ENCODE measurements around the gene FADD.
"Not testable (repeated sequence)": the region's sequence is repeated elsewhere in the genome, so short reads cannot be mapped to it uniquely, and the experiment has no call there.

The FADD gene

GRCh38 chr11:70218076-70218475, 15.0 kb downstream of the FADD start:
- H3K36me3 ChIP-seq (ENCODE audit: insufficient read depth, low read length); H2AFZ ChIP-seq (ENCODE audit: low read depth, low read length); H3K27me3 ChIP-seq (ENCODE audit: insufficient read depth, low read length); H3K4me3 ChIP-seq (ENCODE audit: low read length); H3K4me1 ChIP-seq (ENCODE audit: insufficient read depth, low read length); H3K9me3 ChIP-seq (ENCODE audit: low read length): not testable (repeated sequence)

GRCh38 chr11:70220136-70220535, 17.0 kb downstream of the FADD start:
- Histone ChIP-seq H3K4me3 (ENCODE audit: low read length) (no peak overlapping the region), H3K27me3 (ENCODE audit: insufficient read depth, low read length) (no peaks in the 10 kb centered on the region), H3K4me1 (ENCODE audit: insufficient read depth, low read length) (no peaks in the 10 kb centered on the region), H2AFZ (ENCODE audit: low read depth, low read length) (no peak overlapping the region), H3K36me3 (ENCODE audit: insufficient read depth, low read length) (no peaks in the 10 kb centered on the region), H3K9me3 (ENCODE audit: low read length) (no peaks in the 10 kb centered on the region)

DNA sequence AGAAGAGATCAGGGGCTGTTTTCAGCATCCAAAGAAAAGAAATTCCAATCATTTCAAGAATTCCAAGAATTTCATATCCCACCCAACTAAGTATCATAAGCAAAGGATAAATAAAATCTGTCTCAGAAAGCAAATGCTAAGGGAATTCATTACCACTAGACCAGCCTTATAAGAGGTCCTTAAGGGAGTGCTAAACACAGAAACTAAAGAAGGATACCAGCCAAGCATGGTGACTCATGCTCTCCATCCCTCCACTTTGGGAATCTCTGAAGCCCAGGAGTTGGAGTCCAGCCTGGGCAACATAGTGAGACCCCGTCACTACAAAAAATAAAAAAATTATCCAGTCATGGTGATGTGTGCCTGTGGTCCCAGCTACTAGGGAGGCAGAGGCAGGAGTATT, 17.8 kb downstream of the FADD start:
- Histone ChIP-seq H2AFZ (ENCODE audit: low read depth, low read length) (no peak overlapping the region), H3K36me3 (ENCODE audit: insufficient read depth, low read length) (no peaks in the 10 kb centered on the region), H3K4me1 (ENCODE audit: insufficient read depth, low read length) (no peaks in the 10 kb centered on the region), H3K9me3 (ENCODE audit: low read length) (no peaks in the 10 kb centered on the region), H3K27me3 (ENCODE audit: insufficient read depth, low read length) (no peaks in the 10 kb centered on the region), H3K4me3 (ENCODE audit: low read length) (no peak overlapping the region)

GRCh38 chr11:70225681-70226177, 22.6 kb downstream of the FADD start:
- peaks cover 1% of the 10 kb centered on the region for H3K27me3 ChIP-seq (ENCODE audit: insufficient read depth, low read length)
- H3K36me3 ChIP-seq (ENCODE audit: insufficient read depth, low read length) = no peaks in the 10 kb centered on the region
- H2AFZ ChIP-seq (ENCODE audit: low read depth, low read length) = no peak overlapping the region
- no peak overlapping the region for H3K4me3 ChIP-seq (ENCODE audit: low read length)
- H3K4me1 ChIP-seq (ENCODE audit: insufficient read depth, low read length) = no peaks in the 10 kb centered on the region
- H3K9me3 ChIP-seq (ENCODE audit: low read length) = no peaks in the 10 kb centered on the region

DNA sequence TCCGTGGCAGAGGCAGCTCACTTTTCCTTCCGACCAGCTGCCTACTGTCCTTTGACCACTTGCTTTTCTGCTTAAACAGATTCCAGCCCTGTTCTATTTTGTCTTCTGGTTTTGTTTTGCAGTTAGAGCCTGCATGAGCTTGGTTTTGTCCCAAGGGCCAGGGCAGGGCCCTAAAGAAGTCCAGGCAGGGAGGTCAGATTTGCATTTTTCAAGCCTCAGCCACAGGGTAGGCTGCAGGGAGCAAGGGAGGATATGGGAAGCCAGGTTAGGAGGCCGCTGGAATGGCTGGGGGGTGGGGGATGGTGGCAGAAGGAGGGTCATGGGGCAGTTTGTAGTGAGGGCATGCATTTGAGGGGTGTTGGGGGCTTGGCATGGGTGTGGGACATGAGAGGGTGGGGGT, 23.1 kb downstream of the FADD start:
- Histone ChIP-seq H2AFZ (ENCODE audit: low read depth, low read length) (no peak overlapping the region), H3K4me3 (ENCODE audit: low read length) (no peak overlapping the region), H3K4me1 (ENCODE audit: insufficient read depth, low read length) (no peaks in the 10 kb centered on the region), H3K9me3 (ENCODE audit: low read length) (no peaks in the 10 kb centered on the region), H3K36me3 (ENCODE audit: insufficient read depth, low read length) (no peaks in the 10 kb centered on the region), H3K27me3 (ENCODE audit: insufficient read depth, low read length) (peaks cover 5% of the 10 kb centered on the region)

DNA sequence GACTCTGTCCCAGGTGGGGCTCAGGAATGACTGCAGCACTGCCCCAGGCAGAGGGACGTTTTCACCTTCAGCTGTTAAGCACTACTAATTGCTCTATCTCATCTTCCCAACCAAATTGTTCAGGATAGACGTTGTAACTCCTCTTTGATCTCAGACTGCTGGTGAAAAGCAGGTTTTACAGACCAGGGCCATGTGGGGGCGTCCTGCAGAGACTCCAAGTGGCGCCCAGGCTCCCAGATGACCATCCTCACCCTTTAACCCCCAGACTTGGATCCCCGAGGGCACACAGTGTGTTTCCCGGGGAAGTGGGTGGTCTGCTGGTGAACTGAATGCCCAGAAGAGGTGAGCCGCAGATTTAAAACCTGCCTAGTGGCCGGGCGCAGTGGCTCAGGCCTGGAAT, 23.9 kb downstream of the FADD start:
- peaks cover 7% of the 10 kb centered on the region for H3K27me3 ChIP-seq (ENCODE audit: insufficient read depth, low read length)
- H3K4me3 ChIP-seq (ENCODE audit: low read length) = no peak overlapping the region
- no peaks in the 10 kb centered on the region for H3K36me3 ChIP-seq (ENCODE audit: insufficient read depth, low read length)
- no peaks in the 10 kb centered on the region for H3K4me1 ChIP-seq (ENCODE audit: insufficient read depth, low read length)
- no peak overlapping the region for H2AFZ ChIP-seq (ENCODE audit: low read depth, low read length)
- no peaks in the 10 kb centered on the region for H3K9me3 ChIP-seq (ENCODE audit: low read length)

DNA sequence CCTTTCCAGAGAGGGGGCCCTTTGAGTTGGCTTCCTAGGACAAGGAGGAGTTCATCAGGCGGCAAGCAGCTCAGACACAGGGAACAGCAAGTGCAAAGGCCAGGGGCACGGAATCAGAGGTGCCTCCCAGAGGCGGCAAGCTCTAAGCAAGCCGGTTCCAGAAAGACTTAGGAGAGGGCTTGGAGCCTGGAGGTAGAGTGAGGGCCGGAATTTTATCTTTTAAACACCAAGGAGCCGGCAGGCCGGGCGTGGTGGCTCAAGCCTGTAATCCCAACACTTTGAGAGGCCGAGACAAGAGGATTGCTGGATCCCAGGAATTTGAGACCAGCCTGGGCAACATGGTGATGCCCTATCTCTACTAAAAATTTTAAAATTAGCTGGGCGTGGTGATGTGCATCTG, 26.6 kb downstream of the FADD start:
- Histone ChIP-seq H3K27me3 (ENCODE audit: insufficient read depth, low read length) (peaks cover 7% of the 10 kb centered on the region), H2AFZ (ENCODE audit: low read depth, low read length) (no peak overlapping the region), H3K4me3 (ENCODE audit: low read length) (no peak overlapping the region), H3K36me3 (ENCODE audit: insufficient read depth, low read length) (no peaks in the 10 kb centered on the region), H3K9me3 (ENCODE audit: low read length) (no peaks in the 10 kb centered on the region), H3K4me1 (ENCODE audit: insufficient read depth, low read length) (no peaks in the 10 kb centered on the region)

DNA sequence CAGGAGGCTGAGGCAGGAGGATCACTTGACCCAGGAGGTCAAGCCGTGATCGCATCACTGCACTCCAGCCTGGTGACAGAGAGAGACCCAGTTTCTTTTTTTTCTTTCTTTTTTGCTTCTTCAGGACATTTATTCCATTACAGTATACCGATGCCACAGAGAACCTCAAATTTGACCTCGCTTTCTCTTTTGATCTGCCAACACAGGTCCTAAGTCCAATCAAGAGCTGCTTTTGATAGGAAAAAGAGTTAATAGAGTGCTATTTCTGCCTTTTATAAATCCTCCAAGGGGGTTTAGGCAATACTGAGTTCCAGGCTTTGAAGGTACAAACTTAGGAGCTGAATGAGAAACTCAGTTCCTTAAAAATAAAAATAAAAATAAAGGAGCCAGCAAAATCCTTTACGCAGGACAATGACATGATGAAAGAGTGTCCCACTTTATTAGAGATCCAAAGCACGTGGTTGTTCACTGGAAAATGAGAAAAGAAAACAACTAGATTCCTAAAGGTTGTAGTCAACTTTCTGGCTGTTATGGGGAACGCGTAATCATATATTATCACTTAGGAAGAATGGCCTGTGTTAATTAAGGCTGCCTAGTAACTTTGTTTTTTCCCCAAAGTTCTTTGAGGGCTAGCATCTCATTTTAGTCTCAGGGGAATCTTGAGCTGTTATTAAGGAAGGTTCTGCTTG, 27.2 kb downstream of the FADD start:
- H3K36me3 ChIP-seq (ENCODE audit: insufficient read depth, low read length) = no peaks in the 10 kb centered on the region
- no peaks in the 10 kb centered on the region for H3K9me3 ChIP-seq (ENCODE audit: low read length)
- no peaks in the 10 kb centered on the region for H3K4me1 ChIP-seq (ENCODE audit: insufficient read depth, low read length)
- no peak overlapping the region for H2AFZ ChIP-seq (ENCODE audit: low read depth, low read length)
- H3K4me3 ChIP-seq (ENCODE audit: low read length) = no peak overlapping the region
- peaks cover 7% of the 10 kb centered on the region for H3K27me3 ChIP-seq (ENCODE audit: insufficient read depth, low read length)

DNA sequence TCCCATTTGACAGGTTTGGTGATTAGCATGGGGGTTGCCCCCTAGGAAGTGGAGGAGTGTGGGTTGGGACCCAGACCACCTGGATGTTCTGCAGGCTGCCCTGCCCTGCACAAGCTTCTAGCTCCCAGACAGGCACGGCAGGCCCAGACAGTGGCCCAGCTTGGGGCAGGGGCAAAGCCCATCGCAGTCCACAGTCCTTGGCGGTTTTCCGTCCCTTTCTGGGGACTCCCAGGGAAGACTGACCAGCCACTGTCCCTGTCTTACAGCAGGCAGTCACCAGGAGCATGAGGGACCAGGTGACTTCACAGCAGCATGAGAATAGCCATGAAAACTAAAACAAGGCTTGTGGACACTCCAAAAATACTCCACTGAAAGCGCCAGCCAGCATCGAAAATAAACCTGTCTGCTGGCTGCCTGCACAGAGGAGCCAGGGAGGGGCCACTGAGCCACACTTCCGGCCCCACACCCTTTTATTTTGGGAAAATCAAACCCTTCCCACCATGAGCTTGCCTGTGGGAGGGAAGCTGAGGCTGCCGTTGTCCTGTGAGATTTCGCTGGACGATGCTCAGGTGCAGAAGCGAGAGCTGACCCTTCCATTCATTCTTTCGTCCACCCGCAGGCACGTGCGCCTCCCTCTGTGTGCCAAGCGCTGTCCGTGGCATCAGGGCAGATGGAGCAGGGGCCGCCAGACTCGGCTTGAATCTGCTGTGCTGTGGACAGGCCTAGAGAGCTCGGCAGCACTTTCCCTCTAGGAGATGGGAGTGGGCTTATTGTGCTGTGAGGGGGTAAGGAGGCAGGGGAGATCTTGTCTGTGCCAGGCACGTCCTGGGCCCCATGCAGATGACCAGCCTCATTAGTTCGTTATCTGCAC, 28.0 kb downstream of the FADD start:
- Histone ChIP-seq H3K9me3 (ENCODE audit: low read length) (no peaks in the 10 kb centered on the region), H3K4me3 (ENCODE audit: low read length) (no peak overlapping the region), H3K36me3 (ENCODE audit: insufficient read depth, low read length) (no peaks in the 10 kb centered on the region), H3K27me3 (ENCODE audit: insufficient read depth, low read length) (peaks cover 7% of the 10 kb centered on the region), H2AFZ (ENCODE audit: low read depth, low read length) (no peak overlapping the region), H3K4me1 (ENCODE audit: insufficient read depth, low read length) (no peaks in the 10 kb centered on the region)

DNA sequence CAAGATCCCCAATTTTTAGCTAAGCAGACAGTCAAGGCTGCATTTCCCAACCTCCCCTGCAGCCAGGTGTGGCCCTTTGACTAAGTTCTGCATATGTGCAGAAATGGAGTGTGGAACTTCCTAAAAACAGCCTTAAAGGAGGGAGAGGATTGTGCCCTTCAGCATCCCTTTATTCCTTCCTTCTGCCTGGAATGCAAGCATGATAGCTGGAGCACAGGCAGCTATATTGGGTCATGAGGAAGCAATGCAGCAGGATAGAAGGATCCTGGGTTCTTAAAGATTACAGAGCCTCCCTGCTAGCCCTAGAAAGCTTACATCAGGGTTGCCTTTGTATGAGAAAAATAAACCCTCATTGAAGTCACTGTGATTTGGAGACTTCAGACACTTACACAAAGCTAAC, 29.9 kb downstream of the FADD start:
- no peaks in the 10 kb centered on the region for H3K9me3 ChIP-seq (ENCODE audit: low read length)

DNA sequence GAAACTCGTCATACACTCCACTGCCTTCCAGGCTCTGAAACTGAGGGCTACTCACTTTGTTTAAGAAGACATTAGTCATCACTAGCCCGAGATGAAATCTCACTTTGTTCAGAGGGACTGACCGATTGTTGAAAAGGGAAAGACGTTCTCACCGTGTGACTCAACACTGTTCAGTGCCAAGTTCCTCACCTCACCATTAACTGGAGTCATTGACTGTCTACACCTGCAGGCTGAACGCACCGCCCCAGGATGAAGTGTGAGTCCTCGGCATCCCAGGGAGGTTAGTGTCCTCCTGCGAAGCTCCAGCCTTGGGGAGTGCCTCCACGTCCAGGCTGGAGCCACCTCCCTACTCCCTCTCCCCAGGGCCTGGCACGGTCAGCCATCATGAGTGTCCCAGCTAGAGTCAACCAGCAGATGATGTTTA, 30.4 kb downstream of the FADD start:
- peaks cover 7% of the 10 kb centered on the region for H3K27me3 ChIP-seq (ENCODE audit: insufficient read depth, low read length)
- H3K4me1 ChIP-seq (ENCODE audit: insufficient read depth, low read length) = no peaks in the 10 kb centered on the region
- H3K4me3 ChIP-seq (ENCODE audit: low read length) = no peak overlapping the region
- no peaks in the 10 kb centered on the region for H3K36me3 ChIP-seq (ENCODE audit: insufficient read depth, low read length)
- H3K9me3 ChIP-seq (ENCODE audit: low read length) = no peaks in the 10 kb centered on the region
- no peak overlapping the region for H2AFZ ChIP-seq (ENCODE audit: low read depth, low read length)

More for the DNA sequence above, 29.9 kb downstream of the FADD start:
- Histone ChIP-seq H3K4me3 (ENCODE audit: low read length) (no peak overlapping the region), H3K4me1 (ENCODE audit: insufficient read depth, low read length) (no peaks in the 10 kb centered on the region), H3K27me3 (ENCODE audit: insufficient read depth, low read length) (peaks cover 7% of the 10 kb centered on the region), H2AFZ (ENCODE audit: low read depth, low read length) (no peak overlapping the region), H3K36me3 (ENCODE audit: insufficient read depth, low read length) (no peaks in the 10 kb centered on the region)

DNA sequence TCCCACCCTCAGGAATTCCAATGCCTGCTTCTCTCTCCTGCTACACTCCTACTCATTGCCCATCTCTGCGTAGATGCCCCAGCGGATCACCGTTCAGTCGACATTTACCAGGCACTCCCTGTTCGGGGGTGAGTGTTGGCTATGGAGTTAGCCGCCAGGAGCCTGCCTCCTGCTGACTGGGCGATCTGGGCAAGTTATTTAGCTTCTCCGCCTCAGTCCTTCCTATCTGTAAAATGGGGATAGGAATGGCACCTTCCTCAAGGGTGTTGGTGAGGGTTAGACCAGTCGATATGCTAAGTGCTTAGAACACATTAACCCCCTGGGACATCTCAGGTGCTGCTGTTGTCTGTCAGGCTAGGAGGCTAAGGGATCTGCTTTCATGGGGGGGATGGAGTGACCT, 30.9 kb downstream of the FADD start:
- no peak overlapping the region for H2AFZ ChIP-seq (ENCODE audit: low read depth, low read length)
- H3K9me3 ChIP-seq (ENCODE audit: low read length) = no peaks in the 10 kb centered on the region
- H3K4me1 ChIP-seq (ENCODE audit: insufficient read depth, low read length) = no peaks in the 10 kb centered on the region

GRCh38 chr11:70240337-70240736, 37.2 kb downstream of the FADD start:
- Histone ChIP-seq H3K27me3 (ENCODE audit: insufficient read depth, low read length) (no peaks in the 10 kb centered on the region), H3K9me3 (ENCODE audit: low read length) (no peaks in the 10 kb centered on the region), H3K36me3 (ENCODE audit: insufficient read depth, low read length) (no peaks in the 10 kb centered on the region), H2AFZ (ENCODE audit: low read depth, low read length) (no peak overlapping the region), H3K4me3 (ENCODE audit: low read length) (no peak overlapping the region), H3K4me1 (ENCODE audit: insufficient read depth, low read length) (no peaks in the 10 kb centered on the region)

More for the DNA sequence above, 30.9 kb downstream of the FADD start:
- H3K36me3 ChIP-seq (ENCODE audit: insufficient read depth, low read length) = no peaks in the 10 kb centered on the region
- H3K27me3 ChIP-seq (ENCODE audit: insufficient read depth, low read length) = peaks cover 7% of the 10 kb centered on the region
- H3K4me3 ChIP-seq (ENCODE audit: low read length) = no peak overlapping the region

All from neuron (in vitro differentiated cells).